Tibial nerve (tissue), 4 donors: Measurements from ENCODE around the gene SPHKAP.

Experiments
- EP300 ChIP-seq, 2 donors: sonication (generic); formaldehyde crosslinking; IDR thresholded peaks; one replicate each; pipeline ENCODE4 v1.6.1; 2017; ENCODE audit warnings: antibody characterized with exemption in 2 of 2, mild to moderate bottlenecking in 1 of 2
- POLR2A ChIP-seq, 2 donors: fragments of 450-650 bp; IDR thresholded peaks; one replicate each; pipeline ENCODE4 v1.6.1; 2017; ENCODE audit warnings: antibody characterized with exemption in 2 of 2, mild to moderate bottlenecking in 2 of 2, moderate library complexity in 2 of 2
- TF ChIP-seq, protein P1 (sequence below), 5 experiments: fragments of 200-600 bp in 3 of 5; fragments of 450-650 bp in 2 of 5; sonication (generic) in 3 of 5; IDR thresholded peaks; one replicate each; pipeline ENCODE4 v1.5.1; 2016 to 2019; ENCODE audit warnings: antibody characterized with exemption in 5 of 5, mild to moderate bottlenecking in 3 of 5, moderate library complexity in 2 of 5

- TF ChIP-seq EP300 (IDR thresholded peaks at IDR 0.05) (no peak), POLR2A (IDR thresholded peaks at IDR 0.05) (no peak)
- TF ChIP-seq, protein P1, sequence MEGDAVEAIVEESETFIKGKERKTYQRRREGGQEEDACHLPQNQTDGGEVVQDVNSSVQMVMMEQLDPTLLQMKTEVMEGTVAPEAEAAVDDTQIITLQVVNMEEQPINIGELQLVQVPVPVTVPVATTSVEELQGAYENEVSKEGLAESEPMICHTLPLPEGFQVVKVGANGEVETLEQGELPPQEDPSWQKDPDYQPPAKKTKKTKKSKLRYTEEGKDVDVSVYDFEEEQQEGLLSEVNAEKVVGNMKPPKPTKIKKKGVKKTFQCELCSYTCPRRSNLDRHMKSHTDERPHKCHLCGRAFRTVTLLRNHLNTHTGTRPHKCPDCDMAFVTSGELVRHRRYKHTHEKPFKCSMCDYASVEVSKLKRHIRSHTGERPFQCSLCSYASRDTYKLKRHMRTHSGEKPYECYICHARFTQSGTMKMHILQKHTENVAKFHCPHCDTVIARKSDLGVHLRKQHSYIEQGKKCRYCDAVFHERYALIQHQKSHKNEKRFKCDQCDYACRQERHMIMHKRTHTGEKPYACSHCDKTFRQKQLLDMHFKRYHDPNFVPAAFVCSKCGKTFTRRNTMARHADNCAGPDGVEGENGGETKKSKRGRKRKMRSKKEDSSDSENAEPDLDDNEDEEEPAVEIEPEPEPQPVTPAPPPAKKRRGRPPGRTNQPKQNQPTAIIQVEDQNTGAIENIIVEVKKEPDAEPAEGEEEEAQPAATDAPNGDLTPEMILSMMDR (IDR thresholded peaks at IDR 0.05) = no peak
These were observed 116.6 kb downstream of the SPHKAP start for GRCh38 chr2:228064796-228065315.
